Neural progenitor cell (in vitro differentiated cells): ENCODE measurements around the gene ABCC6. TPM values are rescaled to one million over a fixed set of nuclear protein-coding genes. Genes with fewer than 3 reads are reported as not detected.

Experiments
- DNase-seq: peaks from one replicate; pipeline ENCODE4 v3.0.0-alpha.2; 2016; ENCODE audit warnings: low spot score
- H2AFZ ChIP-seq: fragments of 200-600 bp; sonication (generic); replicated peaks from 2 replicates; pipeline ENCODE4 v1.6.1; 2016; ENCODE audit warnings: antibody characterized with exemption
- H3F3A ChIP-seq: fragments of 200-600 bp; sonication (generic); 2 replicates; pipeline ENCODE4 v1.6.1; 2016; ENCODE audit warnings: antibody characterized with exemption, low read depth
- H3K27ac ChIP-seq: fragments of 200-600 bp; sonication (generic); 2 replicates; pipeline ENCODE4 v1.5.1; 2016; ENCODE audit warnings: mild to moderate bottlenecking
- H3K27me3 ChIP-seq: fragments of 200-600 bp; sonication (generic); 2 replicates; pipeline ENCODE4 v1.6.1; 2016; ENCODE audit warnings: mild to moderate bottlenecking, moderate library complexity
- H3K36me3 ChIP-seq: fragments of 200-600 bp; sonication (generic); 2 replicates; pipeline ENCODE4 v1.5.1; 2016
- H3K4me1 ChIP-seq: fragments of 200-600 bp; sonication (generic); 2 replicates; pipeline ENCODE4 v1.6.1; 2016; ENCODE audit warnings: mixed run types
- H3K4me2 ChIP-seq: fragments of 200-600 bp; sonication (generic); 2 replicates; pipeline ENCODE4 v1.6.1; 2016
- H3K4me3 ChIP-seq: fragments of 200-600 bp; sonication (generic); 2 replicates; pipeline ENCODE4 v1.5.1; 2016
- H3K79me2 ChIP-seq: fragments of 200-600 bp; sonication (generic); 2 replicates; pipeline ENCODE4 v1.6.1; 2016; ENCODE audit warnings: low read depth
- H3K9ac ChIP-seq: fragments of 200-600 bp; sonication (generic); 2 replicates; pipeline ENCODE4 v1.6.1; 2016
- H3K9me3 ChIP-seq: fragments of 200-600 bp; sonication (generic); 2 replicates; pipeline ENCODE4 v1.5.1; 2016; ENCODE audit warnings: low read depth
- H4K20me1 ChIP-seq: fragments of 200-600 bp; sonication (generic); 2 replicates; pipeline ENCODE4 v1.6.1; 2016; ENCODE audit warnings: low read depth
- H3K27ac Mint-ChIP-seq: 3 replicates; pipeline ENCODE4 v1.8.0; 2021; ENCODE audit warnings: mixed read lengths
- H3K27me3 Mint-ChIP-seq: 2 replicates; pipeline ENCODE4 v1.8.0; 2022; ENCODE audit warnings: low read depth, mild to moderate bottlenecking, inconsistent platforms, moderate library complexity, mixed read lengths; ENCODE audit not compliant: insufficient read depth
- H3K36me3 Mint-ChIP-seq: 3 replicates; pipeline ENCODE4 v1.8.0; 2021; ENCODE audit warnings: mixed read lengths
- H3K4me1 Mint-ChIP-seq: 3 replicates; pipeline ENCODE4 v1.8.0; 2021; ENCODE audit warnings: mixed read lengths
- H3K4me3 Mint-ChIP-seq: 3 replicates; pipeline ENCODE4 v1.8.0; 2021; ENCODE audit warnings: mild to moderate bottlenecking, moderate library complexity, mixed read lengths
- H3K9me3 Mint-ChIP-seq: 3 replicates; pipeline ENCODE4 v1.8.0; 2020; ENCODE audit warnings: mixed read lengths
- EZH2 ChIP-seq: fragments of 200-600 bp; sonication (generic); IDR thresholded peaks from 2 replicates; pipeline ENCODE4 v1.6.1; 2017; ENCODE audit warnings: antibody characterized with exemption, mild to moderate bottlenecking, moderate library complexity
- EZH2phosphoT487 ChIP-seq: fragments of 200-600 bp; sonication (generic); IDR thresholded peaks from 2 replicates; pipeline ENCODE4 v1.6.1; 2017; ENCODE audit warnings: antibody characterized with exemption
- total RNA-seq: library from RNA; depleted of rRNA; stranded (reverse); fragments of >200 nt; gene quantifications from 2 replicates; pipeline ENCODE4 v1.2.3, GENCODE V29; 2015; ENCODE audit warnings: low replicate concordance
- TF ChIP-seq, protein P1 (sequence below): fragments of 200-600 bp; sonication (generic); IDR thresholded peaks from 2 replicates; pipeline ENCODE4 v1.5.1; 2017; ENCODE audit warnings: antibody characterized with exemption, mild to moderate bottlenecking

Gene ABCC6
- total RNA-seq, 1 donor from 2014 or later: 0.79 TPM

GRCh38 chr16:16137110-16137509 lies 86.2 kb downstream of the ABCC6 start:
- H3K4me1 Mint-ChIP-seq: no peaks in the 10 kb centered on the region
- no peak for DNase-seq

GRCh38 chr16:16136588-16136987 lies 86.7 kb downstream of the ABCC6 start:
- Histone ChIP-seq H3K79me2 (no peaks in the 10 kb centered on the region), H3K4me3 (no peak overlapping the region), H3K4me2 (no peak overlapping the region), H3K9ac (no peak overlapping the region), H3F3A (no peaks in the 10 kb centered on the region), H3K4me1 (no peaks in the 10 kb centered on the region), H3K9me3 (no peaks in the 10 kb centered on the region), H3K27me3 (no peaks in the 10 kb centered on the region), H2AFZ (no peak overlapping the region), H3K27ac (no peak overlapping the region), H3K36me3 (no peaks in the 10 kb centered on the region), H4K20me1 (no peaks in the 10 kb centered on the region)
- TF ChIP-seq EZH2: no peak
- TF ChIP-seq, protein P1, sequence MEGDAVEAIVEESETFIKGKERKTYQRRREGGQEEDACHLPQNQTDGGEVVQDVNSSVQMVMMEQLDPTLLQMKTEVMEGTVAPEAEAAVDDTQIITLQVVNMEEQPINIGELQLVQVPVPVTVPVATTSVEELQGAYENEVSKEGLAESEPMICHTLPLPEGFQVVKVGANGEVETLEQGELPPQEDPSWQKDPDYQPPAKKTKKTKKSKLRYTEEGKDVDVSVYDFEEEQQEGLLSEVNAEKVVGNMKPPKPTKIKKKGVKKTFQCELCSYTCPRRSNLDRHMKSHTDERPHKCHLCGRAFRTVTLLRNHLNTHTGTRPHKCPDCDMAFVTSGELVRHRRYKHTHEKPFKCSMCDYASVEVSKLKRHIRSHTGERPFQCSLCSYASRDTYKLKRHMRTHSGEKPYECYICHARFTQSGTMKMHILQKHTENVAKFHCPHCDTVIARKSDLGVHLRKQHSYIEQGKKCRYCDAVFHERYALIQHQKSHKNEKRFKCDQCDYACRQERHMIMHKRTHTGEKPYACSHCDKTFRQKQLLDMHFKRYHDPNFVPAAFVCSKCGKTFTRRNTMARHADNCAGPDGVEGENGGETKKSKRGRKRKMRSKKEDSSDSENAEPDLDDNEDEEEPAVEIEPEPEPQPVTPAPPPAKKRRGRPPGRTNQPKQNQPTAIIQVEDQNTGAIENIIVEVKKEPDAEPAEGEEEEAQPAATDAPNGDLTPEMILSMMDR: no peak
- no peak for TF ChIP-seq EZH2phosphoT487
- no peak overlapping the region for H3K27ac Mint-ChIP-seq
- peaks cover 31% of the 10 kb centered on the region for H3K36me3 Mint-ChIP-seq
- no peaks in the 10 kb centered on the region for H3K4me1 Mint-ChIP-seq
- no peak overlapping the region for H3K4me3 Mint-ChIP-seq
- DNase-seq: no peak
- H3K9me3 Mint-ChIP-seq: no peaks in the 10 kb centered on the region
- peaks cover 2% of the 10 kb centered on the region for H3K27me3 Mint-ChIP-seq

More at GRCh38 chr16:16137110-16137509, 86.2 kb downstream of the ABCC6 start:
- TF ChIP-seq EZH2phosphoT487 (no peak), EZH2 (no peak)
- TF ChIP-seq, protein P1: no peak
- Histone ChIP-seq H3K4me1 (no peaks in the 10 kb centered on the region), H3K27ac (no peak overlapping the region), H3F3A (no peaks in the 10 kb centered on the region), H3K9ac (no peak overlapping the region), H3K79me2 (no peaks in the 10 kb centered on the region), H3K9me3 (no peaks in the 10 kb centered on the region), H3K4me2 (no peak overlapping the region), H3K36me3 (no peaks in the 10 kb centered on the region), H3K4me3 (no peak overlapping the region), H2AFZ (no peak overlapping the region), H3K27me3 (no peaks in the 10 kb centered on the region), H4K20me1 (no peaks in the 10 kb centered on the region)
- no peak overlapping the region for H3K4me3 Mint-ChIP-seq
- H3K27me3 Mint-ChIP-seq: peaks cover 4% of the 10 kb centered on the region
- no peak overlapping the region for H3K27ac Mint-ChIP-seq
- H3K36me3 Mint-ChIP-seq: peaks cover 28% of the 10 kb centered on the region
- H3K9me3 Mint-ChIP-seq: no peaks in the 10 kb centered on the region

GRCh38 chr16:16133943-16134604 lies 89.2 kb downstream of the ABCC6 start:
- no peaks in the 10 kb centered on the region for H4K20me1 ChIP-seq
- Mint-ChIP-seq H3K4me3 (no peak overlapping the region), H3K9me3 (no peaks in the 10 kb centered on the region), H3K27me3 (peaks cover 2% of the 10 kb centered on the region), H3K27ac (no peak overlapping the region), H3K4me1 (no peaks in the 10 kb centered on the region), H3K36me3 (peaks cover 18% of the 10 kb centered on the region)
- H2AFZ ChIP-seq: no peak overlapping the region
- no peak overlapping the region for H3K27ac ChIP-seq
- no peaks in the 10 kb centered on the region for H3K27me3 ChIP-seq
- H3K9ac ChIP-seq: no peak overlapping the region
- no peak overlapping the region for H3K4me3 ChIP-seq
- no peak for DNase-seq
- H3F3A ChIP-seq: no peaks in the 10 kb centered on the region
- H3K4me2 ChIP-seq: no peak overlapping the region
- no peaks in the 10 kb centered on the region for H3K36me3 ChIP-seq
- H3K79me2 ChIP-seq: no peaks in the 10 kb centered on the region
- no peaks in the 10 kb centered on the region for H3K9me3 ChIP-seq
- no peaks in the 10 kb centered on the region for H3K4me1 ChIP-seq
- TF ChIP-seq EZH2: no peak
- TF ChIP-seq, protein P1: no peak
